Caco-2 (cell line): ENCODE data around the gene ZNF79. TPM values are rescaled to one million over a fixed set of nuclear protein-coding genes. Genes with fewer than 3 reads are reported as not detected.

ENCODE experiments used
- BruUV-seq: library from RNA; stranded (reverse); fragments of 400-500 nt; replicated peaks from 2 replicates; lab custom pipeline; 2021; lab: Mats Ljungman, UMichigan
- CTCF ChIA-PET: fragments of 300-600 bp; sonication (Branson Sonifier 250); formaldehyde crosslinking; loops from one replicate; lab custom pipeline; 2022; ENCODE audit warnings: antibody characterized with exemption; lab: Charles Lee
- POLR2A ChIA-PET: fragments of 300-600 bp; sonication (Branson Sonifier 250); formaldehyde crosslinking; loops from one replicate; lab custom pipeline; 2022; ENCODE audit warnings: antibody characterized with exemption; lab: Charles Lee
- DNase-seq, 2 experiments: peaks; one replicate each; pipeline versions ENCODE4 v3.0.0 to v3.0.0-alpha.2; 2020 to 2022
- H3K27me3 ChIP-seq: replicated peaks from 2 replicates; pipeline ENCODE4 v1.6.0; 2011; ENCODE audit warnings: low read length; ENCODE audit not compliant: control insufficient read depth, insufficient read depth
- H3K36me3 ChIP-seq: 2 replicates; pipeline ENCODE4 v1.5.1; 2011; ENCODE audit warnings: low read length; ENCODE audit not compliant: control insufficient read depth, insufficient read depth
- H3K4me1 ChIP-seq: fragments of 250-450 bp; sonication (Bioruptor Pico); 2 replicates; pipeline ENCODE4 v1.5.1; 2020; ENCODE audit warnings: mild to moderate bottlenecking
- H3K4me3 ChIP-seq: 2 replicates; pipeline ENCODE4 v1.5.1; 2011; ENCODE audit warnings: low read depth, mild to moderate bottlenecking, control low read depth, low read length
- H3K9me3 ChIP-seq: fragments of 250-450 bp; sonication (Bioruptor Pico); 2 replicates; pipeline ENCODE4 v1.5.1; 2020; ENCODE audit warnings: mild to moderate bottlenecking, moderate library complexity
- H3K27ac Mint-ChIP-seq: one replicate; pipeline ENCODE4 v1.8.0; 2022; ENCODE audit warnings: mixed read lengths; ENCODE audit not compliant: unreplicated experiment
- H3K27me3 Mint-ChIP-seq: one replicate; pipeline ENCODE4 v1.8.0; 2022; ENCODE audit warnings: mixed read lengths; ENCODE audit not compliant: insufficient read depth, unreplicated experiment
- H3K36me3 Mint-ChIP-seq: one replicate; pipeline ENCODE4 v1.8.0; 2022; ENCODE audit warnings: mild to moderate bottlenecking, mixed read lengths; ENCODE audit not compliant: insufficient read depth, unreplicated experiment
- H3K4me1 Mint-ChIP-seq: one replicate; pipeline ENCODE4 v1.8.0; 2022; ENCODE audit warnings: low read depth, mixed read lengths; ENCODE audit not compliant: unreplicated experiment
- H3K4me3 Mint-ChIP-seq: one replicate; pipeline ENCODE4 v1.8.0; 2022; ENCODE audit warnings: mild to moderate bottlenecking, moderate library complexity, mixed read lengths; ENCODE audit not compliant: unreplicated experiment
- H3K9me3 Mint-ChIP-seq: one replicate; pipeline ENCODE4 v1.8.0; 2022; ENCODE audit warnings: mixed read lengths; ENCODE audit not compliant: unreplicated experiment
- intact Hi-C: fragments of 100-400 bp; cut with micrococcal nuclease; formaldehyde crosslinking; loops from one replicate; pipeline ENCODE4 v1.10.0; 2022; ENCODE audit not compliant: unreplicated experiment
- total RNA-seq: library from RNA; stranded (reverse); gene quantifications from 2 replicates; pipeline ENCODE4 v1.2.3, GENCODE V29; 2022
- TF ChIP-seq, protein P1 (sequence below), 2 experiments: fragments of 200-600 bp in 1 of 2; IDR thresholded peaks; 1 replicate in 1 of 2; 2 replicates in 1 of 2; pipeline versions ENCODE4 v1.5.1 to v1.8.0; 2011 to 2022; ENCODE audit warnings: antibody characterized with exemption in 1 of 2, control low read depth in 1 of 2, inconsistent platforms in 1 of 2, low read depth in 1 of 2, low read length in 1 of 2, mild to moderate bottlenecking in 1 of 2, moderate library complexity in 1 of 2; ENCODE audit not compliant: insufficient read depth in 1 of 2, severe bottlenecking in 1 of 2, unreplicated experiment in 1 of 2

The ZNF79 gene
- total RNA-seq, 1 experiment from 2014 or later = 9.2 TPM

DNA sequence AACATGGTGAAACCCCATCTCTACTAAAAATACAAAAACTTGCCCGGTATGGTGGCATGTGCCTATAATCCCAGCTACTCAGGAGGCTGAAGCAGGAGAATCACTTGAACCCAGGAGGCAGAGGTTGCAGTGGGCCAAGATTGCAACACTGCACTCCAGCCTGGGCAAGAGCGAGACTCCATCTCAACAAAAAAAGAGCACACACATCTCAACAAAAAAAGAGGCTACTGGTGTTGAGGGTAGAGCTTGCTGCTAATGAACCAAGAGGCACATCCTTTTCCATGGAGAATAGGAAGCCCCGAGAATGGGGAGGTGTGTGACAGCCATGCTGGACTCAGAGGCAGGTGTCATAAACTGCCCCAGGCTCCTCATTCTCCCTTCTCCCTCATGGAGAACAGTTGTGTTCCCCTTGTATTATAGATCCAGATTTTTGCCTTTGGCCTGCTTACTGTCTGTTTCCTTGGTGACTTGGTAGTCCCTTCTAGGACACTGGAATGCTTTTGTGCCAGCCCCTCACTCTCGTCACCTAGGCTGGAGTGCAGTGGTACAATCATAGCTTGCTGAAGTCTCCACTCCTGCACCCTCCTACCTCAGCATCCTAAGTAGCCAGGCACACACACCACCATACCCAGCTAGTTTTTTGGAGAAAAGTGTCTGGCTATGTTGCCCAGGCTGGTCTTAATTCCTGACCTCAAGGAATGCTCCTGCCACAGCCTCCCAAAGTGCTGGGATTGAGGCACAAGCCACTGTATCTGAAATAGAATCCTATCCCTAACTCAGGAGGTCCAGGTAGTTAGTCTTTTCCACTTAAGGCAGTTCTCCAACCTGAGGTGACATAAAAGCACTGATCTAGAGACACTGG lies 21.9 kb downstream of the ZNF79 start:
- H3K27ac Mint-ChIP-seq = peak overlapping the region; percentile 98
- ChIA-PET POLR2A (interaction anchor here (0.6 kb wide), 1 partner anchor 52 kb away, joined by 6 read pairs; no protein-coding TSS in a partner anchor), CTCF (interaction anchor here (1.4 kb wide), 1 partner anchor 22 kb away, joined by 3 read pairs; the partner anchor contains the start of gene ZNF79)
- peaks cover 9% of the 10 kb centered on the region; the same call in 1 of the 2 replicates for H3K4me1 ChIP-seq
- DNase-seq = peak in 1 of 2 experiments; percentile 71
- intact Hi-C loops = no loop called here
- H3K4me3 ChIP-seq = no peak overlapping the region
- peaks cover 10% of the 10 kb centered on the region for H3K36me3 ChIP-seq
- no peak overlapping the region for H3K4me3 Mint-ChIP-seq
- H3K9me3 Mint-ChIP-seq = no peaks in the 10 kb centered on the region
- BruUV-seq = no TSS peak
- H3K9me3 ChIP-seq = peaks cover 7% of the 10 kb centered on the region; the same call in 1 of the 2 replicates
- TF ChIP-seq, protein P1, sequence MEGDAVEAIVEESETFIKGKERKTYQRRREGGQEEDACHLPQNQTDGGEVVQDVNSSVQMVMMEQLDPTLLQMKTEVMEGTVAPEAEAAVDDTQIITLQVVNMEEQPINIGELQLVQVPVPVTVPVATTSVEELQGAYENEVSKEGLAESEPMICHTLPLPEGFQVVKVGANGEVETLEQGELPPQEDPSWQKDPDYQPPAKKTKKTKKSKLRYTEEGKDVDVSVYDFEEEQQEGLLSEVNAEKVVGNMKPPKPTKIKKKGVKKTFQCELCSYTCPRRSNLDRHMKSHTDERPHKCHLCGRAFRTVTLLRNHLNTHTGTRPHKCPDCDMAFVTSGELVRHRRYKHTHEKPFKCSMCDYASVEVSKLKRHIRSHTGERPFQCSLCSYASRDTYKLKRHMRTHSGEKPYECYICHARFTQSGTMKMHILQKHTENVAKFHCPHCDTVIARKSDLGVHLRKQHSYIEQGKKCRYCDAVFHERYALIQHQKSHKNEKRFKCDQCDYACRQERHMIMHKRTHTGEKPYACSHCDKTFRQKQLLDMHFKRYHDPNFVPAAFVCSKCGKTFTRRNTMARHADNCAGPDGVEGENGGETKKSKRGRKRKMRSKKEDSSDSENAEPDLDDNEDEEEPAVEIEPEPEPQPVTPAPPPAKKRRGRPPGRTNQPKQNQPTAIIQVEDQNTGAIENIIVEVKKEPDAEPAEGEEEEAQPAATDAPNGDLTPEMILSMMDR (IDR thresholded peaks at IDR 0.05; ENCODE audit: insufficient read depth in 1 of 2, low read depth in 1 of 2, low read length in 1 of 2, severe bottlenecking in 1 of 2, unreplicated experiment in 1 of 2) = no peak
- peaks cover 3% of the 10 kb centered on the region for H3K27me3 Mint-ChIP-seq
- no peaks in the 10 kb centered on the region for H3K27me3 ChIP-seq
- peaks cover 12% of the 10 kb centered on the region for H3K4me1 Mint-ChIP-seq
- peaks cover 100% of the 10 kb centered on the region for H3K36me3 Mint-ChIP-seq

- Histone ChIP-seq H3K9me3 (peaks cover 7% of the 10 kb centered on the region; the same call in 1 of the 2 replicates), H3K4me3 (no peak overlapping the region), H3K27me3 (no peaks in the 10 kb centered on the region), H3K4me1 (peaks cover 9% of the 10 kb centered on the region; the same call in 1 of the 2 replicates), H3K36me3 (peaks cover 10% of the 10 kb centered on the region)
- peak overlapping the region; percentile 98 for H3K27ac Mint-ChIP-seq
- DNase-seq = no peak
- H3K27me3 Mint-ChIP-seq = peaks cover 3% of the 10 kb centered on the region
- CTCF ChIA-PET = interaction anchor here (1.4 kb wide), 1 partner anchor 22 kb away, joined by 3 read pairs; the partner anchor contains the start of gene ZNF79
- intact Hi-C loops = no loop called here
- H3K4me3 Mint-ChIP-seq = peak overlapping the region; percentile 95
- TF ChIP-seq, protein P1 (IDR thresholded peaks at IDR 0.05; ENCODE audit: insufficient read depth in 1 of 2, low read depth in 1 of 2, low read length in 1 of 2, severe bottlenecking in 1 of 2, unreplicated experiment in 1 of 2) = no peak
- POLR2A ChIA-PET = interaction anchor here (0.6 kb wide), 1 partner anchor 53 kb away, joined by 6 read pairs; no protein-coding TSS in a partner anchor
- H3K4me1 Mint-ChIP-seq = peaks cover 12% of the 10 kb centered on the region
- no TSS peak for BruUV-seq
- peaks cover 100% of the 10 kb centered on the region for H3K36me3 Mint-ChIP-seq
- H3K9me3 Mint-ChIP-seq = no peaks in the 10 kb centered on the region
Observed at GRCh38 chr9:127446713-127447415, 22.7 kb downstream of the ZNF79 start.
